A673 (cell line): ENCODE data around the gene PRIM1. TPM values are rescaled to one million over a fixed set of nuclear protein-coding genes. Genes with fewer than 3 reads are reported as not detected.
"Not testable (repeated sequence)": the region's sequence is repeated elsewhere in the genome, so short reads cannot be mapped to it uniquely, and the experiment has no call there.

Experiments
- Bru-seq: library from RNA; stranded (reverse); fragments of 400-500 nt; gene quantifications from one replicate; lab custom pipeline; 2021; lab: Mats Ljungman, UMichigan
- BruChase-seq, 2 experiments: library from RNA; stranded (reverse); fragments of 400-500 nt; gene quantifications; one replicate each; lab custom pipeline; 2021; lab: Mats Ljungman, UMichigan
- BruUV-seq: library from RNA; stranded (reverse); fragments of 400-500 nt; replicated peaks from 2 replicates; lab custom pipeline; 2021; lab: Mats Ljungman, UMichigan
- CTCF ChIA-PET: fragments of 300-600 bp; sonication (Branson Sonifier 250); formaldehyde crosslinking; loops from one replicate; lab custom pipeline; 2022; ENCODE audit warnings: antibody characterized with exemption; lab: Charles Lee
- POLR2A ChIA-PET: fragments of 300-600 bp; sonication (Branson Sonifier 250); formaldehyde crosslinking; loops from one replicate; lab custom pipeline; 2022; ENCODE audit warnings: antibody characterized with exemption; ENCODE audit not compliant: low non-redundant PET; lab: Charles Lee
- DNase-seq: peaks from one replicate; pipeline ENCODE4 v3.0.0-alpha.2; 2015; ENCODE audit warnings: low spot score
- H3K27ac ChIP-seq: fragments of 200-600 bp; sonication (generic); 2 replicates; pipeline ENCODE4 v1.5.1; 2016; ENCODE audit warnings: mixed run types, low read depth, mild to moderate bottlenecking, mixed read lengths, antibody characterized with exemption, low read length; ENCODE audit not compliant: poor library complexity, severe bottlenecking
- H3K27me3 ChIP-seq: fragments of 200-600 bp; sonication (generic); replicated peaks from 2 replicates; pipeline ENCODE4 v1.6.1; 2017; ENCODE audit warnings: mixed run types, low read depth, mild to moderate bottlenecking, mixed read lengths, antibody characterized with exemption, low read length; ENCODE audit not compliant: insufficient read depth, poor library complexity
- H3K36me3 ChIP-seq: fragments of 200-600 bp; sonication (generic); 2 replicates; pipeline ENCODE4 v1.6.1; 2016; ENCODE audit warnings: mixed run types, mild to moderate bottlenecking, mixed read lengths, antibody characterized with exemption, low read length; ENCODE audit not compliant: insufficient read depth, poor library complexity, severe bottlenecking
- H3K4me1 ChIP-seq: fragments of 200-600 bp; sonication (generic); 2 replicates; pipeline ENCODE4 v1.6.1; 2017; ENCODE audit warnings: mixed run types, mild to moderate bottlenecking, mixed read lengths, antibody characterized with exemption, low read length; ENCODE audit not compliant: insufficient read depth, poor library complexity, severe bottlenecking
- H3K4me3 ChIP-seq: fragments of 200-600 bp; sonication (generic); 2 replicates; pipeline ENCODE4 v1.5.1; 2016; ENCODE audit warnings: low read depth, mixed run types, mild to moderate bottlenecking, mixed read lengths, low read length; ENCODE audit not compliant: poor library complexity, severe bottlenecking
- H3K9me3 ChIP-seq: fragments of 200-600 bp; sonication (generic); 2 replicates; pipeline ENCODE4 v1.6.1; 2016; ENCODE audit warnings: mixed run types, low read depth, mild to moderate bottlenecking, mixed read lengths, antibody characterized with exemption, low read length; ENCODE audit not compliant: poor library complexity, severe bottlenecking
- EZH2 ChIP-seq: fragments of 200-600 bp; sonication (generic); IDR thresholded peaks from 2 replicates; pipeline ENCODE4 v1.6.1; 2017; ENCODE audit warnings: borderline replicate concordance, low read depth, mild to moderate bottlenecking, mixed read lengths, antibody characterized with exemption, low read length; ENCODE audit not compliant: poor library complexity, severe bottlenecking
- intact Hi-C: fragments of 100-400 bp; cut with micrococcal nuclease; formaldehyde crosslinking; loops from one replicate; pipeline ENCODE4 v1.10.0; 2022; ENCODE audit not compliant: unreplicated experiment
- long read RNA-seq: library from polyadenylated mRNA; stranded (forward); transcript quantifications from one replicate; pipeline ENCODE4 v2.0.0, GENCODE V29; 2022
- total RNA-seq: library from RNA; stranded (reverse); gene quantifications from 2 replicates; pipeline ENCODE4 v1.2.3, GENCODE V29; 2021
- TF ChIP-seq, protein P1 (sequence below): fragments of 300-800, 200-600 bp; sonication (generic); conservative IDR thresholded peaks from 2 replicates; pipeline ENCODE4 v1.5.1; 2017; ENCODE audit warnings: low read depth, mild to moderate bottlenecking, antibody characterized with exemption, low read length, moderate library complexity, mixed read lengths

PRIM1 gene
- total RNA-seq: 51.9 and 66.2 TPM in 2 replicates
- percentile 87 among the genes with signal in this experiment for Bru-seq, nascent RNA
- percentile 81 among the genes with signal in this experiment for BruChase-seq, experiment 1, labeled RNA remaining after a 2-hour chase
- percentile 84 among the genes with signal in this experiment for BruChase-seq, experiment 2, labeled RNA remaining after a 6-hour chase
- long read RNA-seq, transcript PRIM1-201 (13 exons, 1,393 nt): major isoform, 61 of 83 reads
- long read RNA-seq, partial matches to known transcripts: 4 of 83 reads
- long read RNA-seq, other reads (novel, unspliced or antisense): 17 of 83 reads

DNA sequence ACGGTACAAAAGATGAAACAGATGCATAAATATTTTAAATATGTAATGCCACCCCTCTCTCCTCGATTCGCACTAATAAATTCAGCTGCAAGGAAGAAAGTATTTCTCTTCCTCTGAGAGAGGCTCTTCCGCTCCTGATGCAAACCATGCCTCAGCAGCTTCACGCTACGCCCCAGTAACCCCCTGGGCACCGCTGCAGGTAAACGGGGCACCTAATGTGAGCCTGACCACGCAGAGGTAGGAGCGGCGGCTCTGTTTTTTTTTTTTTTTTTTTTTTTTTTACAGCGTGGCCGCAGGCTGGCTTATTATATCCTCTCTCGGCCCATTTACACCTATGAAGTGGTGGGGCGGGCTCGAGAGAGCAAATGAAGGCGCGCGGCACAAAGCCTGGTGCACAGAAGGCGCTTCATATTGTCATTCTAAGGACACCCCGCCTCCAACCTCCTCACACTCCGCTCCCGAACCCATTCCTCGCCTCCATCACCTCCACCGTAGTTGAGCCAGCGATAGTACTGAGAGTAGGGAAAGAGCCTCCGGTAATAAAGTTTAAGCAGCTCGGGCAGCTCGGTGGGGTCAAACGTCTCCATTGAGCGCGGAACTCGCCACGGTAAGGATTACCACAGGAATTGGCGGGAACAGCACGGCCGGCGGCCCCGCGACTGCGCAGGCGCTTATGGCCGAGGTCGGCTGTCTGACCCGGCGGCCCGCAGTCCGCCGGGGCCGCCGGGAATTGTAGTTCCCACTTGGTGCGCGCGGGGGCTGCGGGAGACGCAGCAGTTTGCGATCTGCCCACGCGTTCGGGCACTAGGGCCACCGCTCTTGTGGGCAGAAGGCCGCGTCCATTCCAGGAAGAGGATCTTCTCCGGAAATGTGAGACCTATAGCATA is at the start of gene PRIM1:
PRIM1 (minus strand) TSS at position 612 of the 887 bp plus-strand sequence; CDS start at position 587, 25 bp downstream.
- intact Hi-C loops: loop anchor here (2.0 to 10.0 kb wide), 2 partner anchors 65 to 433 kb away; no protein-coding TSS in a partner anchor
- ChIA-PET POLR2A (interaction anchor here (0.7 kb wide), 1 partner anchor 336 kb away, joined by 4 read pairs; no protein-coding TSS in a partner anchor), CTCF (no interaction called here)
- H3K9me3 ChIP-seq: no peaks in the 10 kb centered on the region
- H3K4me1 ChIP-seq: peaks cover 14% of the 10 kb centered on the region
- DNase-seq: peak; percentile 92
- H3K27ac ChIP-seq: peak within 1 kb of the TSS; percentile 90
- no peaks in the 10 kb centered on the region for H3K27me3 ChIP-seq
- BruUV-seq: TSS peak; percentile 50
- H3K36me3 ChIP-seq: peaks cover 20% of the 10 kb centered on the region
- H3K4me3 ChIP-seq: peak within 1 kb of the TSS; percentile 86
- TF ChIP-seq EZH2: no peak
- TF ChIP-seq, protein P1, sequence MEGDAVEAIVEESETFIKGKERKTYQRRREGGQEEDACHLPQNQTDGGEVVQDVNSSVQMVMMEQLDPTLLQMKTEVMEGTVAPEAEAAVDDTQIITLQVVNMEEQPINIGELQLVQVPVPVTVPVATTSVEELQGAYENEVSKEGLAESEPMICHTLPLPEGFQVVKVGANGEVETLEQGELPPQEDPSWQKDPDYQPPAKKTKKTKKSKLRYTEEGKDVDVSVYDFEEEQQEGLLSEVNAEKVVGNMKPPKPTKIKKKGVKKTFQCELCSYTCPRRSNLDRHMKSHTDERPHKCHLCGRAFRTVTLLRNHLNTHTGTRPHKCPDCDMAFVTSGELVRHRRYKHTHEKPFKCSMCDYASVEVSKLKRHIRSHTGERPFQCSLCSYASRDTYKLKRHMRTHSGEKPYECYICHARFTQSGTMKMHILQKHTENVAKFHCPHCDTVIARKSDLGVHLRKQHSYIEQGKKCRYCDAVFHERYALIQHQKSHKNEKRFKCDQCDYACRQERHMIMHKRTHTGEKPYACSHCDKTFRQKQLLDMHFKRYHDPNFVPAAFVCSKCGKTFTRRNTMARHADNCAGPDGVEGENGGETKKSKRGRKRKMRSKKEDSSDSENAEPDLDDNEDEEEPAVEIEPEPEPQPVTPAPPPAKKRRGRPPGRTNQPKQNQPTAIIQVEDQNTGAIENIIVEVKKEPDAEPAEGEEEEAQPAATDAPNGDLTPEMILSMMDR: no peak

DNA sequence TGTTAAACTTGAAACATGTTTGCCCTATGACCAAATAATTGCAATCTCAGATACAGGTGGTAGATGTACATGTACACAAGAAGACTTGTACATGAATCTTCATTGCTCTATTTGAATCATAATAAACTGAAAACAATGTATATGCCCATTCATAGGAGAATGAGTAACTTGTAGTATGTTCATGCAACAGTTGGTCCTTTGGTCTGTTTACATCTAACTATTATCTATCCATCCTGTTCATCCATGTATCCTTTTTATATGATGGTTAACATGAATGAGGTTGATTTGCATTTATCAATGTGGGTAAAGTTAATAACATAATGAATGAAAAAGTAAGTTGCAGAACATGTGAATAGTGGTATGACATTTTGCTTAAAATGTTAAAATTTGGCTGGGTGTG is 48.1 kb upstream of the PRIM1 start:
- no TSS peak for BruUV-seq
- Histone ChIP-seq H3K4me3 (no peak overlapping the region), H3K9me3 (no peaks in the 10 kb centered on the region), H3K27me3 (no peaks in the 10 kb centered on the region), H3K36me3 (no peaks in the 10 kb centered on the region), H3K27ac (no peak overlapping the region), H3K4me1 (no peaks in the 10 kb centered on the region)
- no peak for DNase-seq
- CTCF ChIA-PET: interaction anchor here (0.6 kb wide), 1 partner anchor 107 kb away, joined by 3 read pairs; no protein-coding TSS in a partner anchor
- TF ChIP-seq, protein P1: no peak
- TF ChIP-seq EZH2: no peak
- intact Hi-C loops: no loop called here
- POLR2A ChIA-PET: no interaction called here

DNA sequence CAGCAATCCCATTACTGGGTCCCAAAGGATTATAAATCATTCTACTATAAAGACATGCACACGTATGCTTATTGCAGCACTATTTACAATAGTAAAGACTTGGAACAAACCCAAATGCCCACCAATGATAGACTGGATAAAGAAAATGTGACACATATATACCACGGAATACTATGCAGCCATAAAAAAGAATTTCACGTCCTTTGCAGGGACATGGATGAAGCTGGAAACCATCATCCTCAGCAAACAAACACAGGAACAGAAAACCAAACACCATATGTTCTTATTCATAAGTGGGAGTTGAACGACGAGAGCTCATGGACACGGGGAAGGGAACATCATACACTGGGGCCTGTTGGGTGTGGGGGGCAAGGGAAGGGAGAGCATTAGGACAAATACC is 47.2 kb upstream of the PRIM1 start:
- H3K4me1 ChIP-seq, CTCF ChIA-PET, BruUV-seq, H3K36me3 ChIP-seq, intact Hi-C loops, H3K4me3 ChIP-seq, H3K27me3 ChIP-seq, DNase-seq, H3K9me3 ChIP-seq, H3K27ac ChIP-seq, POLR2A ChIA-PET: not testable (repeated sequence)

GRCh38 chr12:56795791-56796190 is 43.7 kb upstream of the PRIM1 start:
- H3K27ac ChIP-seq, H3K4me1 ChIP-seq, intact Hi-C loops, POLR2A ChIA-PET, H3K36me3 ChIP-seq, H3K4me3 ChIP-seq, H3K27me3 ChIP-seq, CTCF ChIA-PET, BruUV-seq, DNase-seq, H3K9me3 ChIP-seq: not testable (repeated sequence)

GRCh38 chr12:56795046-56795562 is 43.0 kb upstream of the PRIM1 start:
- H3K9me3 ChIP-seq, H3K4me3 ChIP-seq, DNase-seq, H3K4me1 ChIP-seq, CTCF ChIA-PET, intact Hi-C loops, POLR2A ChIA-PET, BruUV-seq, H3K36me3 ChIP-seq, H3K27me3 ChIP-seq, H3K27ac ChIP-seq: not testable (repeated sequence)
